Astrocyte (in vitro differentiated cells and primary cell): ENCODE results near the gene TIA1. TPM values are rescaled to one million over a fixed set of nuclear protein-coding genes. Genes with fewer than 3 reads are reported as not detected.

ENCODE experiments used
- DNase-seq: peaks from one replicate; pipeline ENCODE4 v3.0.0-alpha.2; 2010; ENCODE audit warnings: low read depth
- FAIRE-seq: peaks from 2 replicates; lab custom pipeline; 2011; peaks lifted over from hg19 to GRCh38; lab: Jason Lieb, UNC
- H2AFZ ChIP-seq: 2 replicates; pipeline ENCODE4 v1.6.0; 2012; ENCODE audit warnings: low read depth, low read length, inconsistent platforms
- H3K27ac ChIP-seq: 2 replicates; pipeline ENCODE4 v1.5.1; 2011; ENCODE audit warnings: low read depth, low read length, inconsistent platforms
- H3K27me3 ChIP-seq: 2 replicates; pipeline ENCODE4 v1.6.0; 2011; ENCODE audit warnings: low read length, inconsistent platforms; ENCODE audit not compliant: insufficient read depth
- H3K36me3 ChIP-seq: 2 replicates; pipeline ENCODE4 v1.5.1; 2011; ENCODE audit warnings: low read length, inconsistent platforms; ENCODE audit not compliant: insufficient read depth
- H3K4me1 ChIP-seq: 2 replicates; pipeline ENCODE4 v1.5.1; 2011; ENCODE audit warnings: low read length, inconsistent platforms; ENCODE audit not compliant: insufficient read depth
- H3K4me2 ChIP-seq: 2 replicates; pipeline ENCODE4 v1.6.0; 2012; ENCODE audit warnings: low read length, inconsistent platforms
- H3K4me3 ChIP-seq: 2 replicates; pipeline ENCODE4 v1.5.1; 2011; ENCODE audit warnings: low read depth, mild to moderate bottlenecking, low read length, inconsistent platforms; ENCODE audit not compliant: insufficient read depth
- H3K79me2 ChIP-seq: 2 replicates; pipeline ENCODE4 v1.6.0; 2012; ENCODE audit warnings: mild to moderate bottlenecking, low read length, inconsistent platforms; ENCODE audit not compliant: insufficient read depth
- H3K9ac ChIP-seq: 2 replicates; pipeline ENCODE4 v1.6.0; 2012; ENCODE audit warnings: mild to moderate bottlenecking, low read length, inconsistent platforms
- H3K9me3 ChIP-seq: 2 replicates; pipeline ENCODE4 v1.5.1; 2012; ENCODE audit warnings: low read depth, mild to moderate bottlenecking, low read length, inconsistent platforms; ENCODE audit not compliant: insufficient read depth
- H4K20me1 ChIP-seq: 2 replicates; pipeline ENCODE4 v1.6.0; 2012; ENCODE audit warnings: low read length, inconsistent platforms; ENCODE audit not compliant: insufficient read depth
- H3K27ac Mint-ChIP-seq: one replicate; pipeline ENCODE4 v1.8.0; 2021; ENCODE audit warnings: mild to moderate bottlenecking, mixed read lengths; ENCODE audit not compliant: unreplicated experiment
- H3K27me3 Mint-ChIP-seq: one replicate; pipeline ENCODE4 v1.8.0; 2021; ENCODE audit warnings: low read depth, mixed read lengths; ENCODE audit not compliant: unreplicated experiment
- H3K36me3 Mint-ChIP-seq: one replicate; pipeline ENCODE4 v1.8.0; 2021; ENCODE audit warnings: low read depth, mixed read lengths; ENCODE audit not compliant: unreplicated experiment
- H3K4me1 Mint-ChIP-seq: one replicate; pipeline ENCODE4 v1.8.0; 2021; ENCODE audit warnings: low read depth, mixed read lengths; ENCODE audit not compliant: unreplicated experiment
- H3K4me3 Mint-ChIP-seq: one replicate; pipeline ENCODE4 v1.8.0; 2021; ENCODE audit warnings: mild to moderate bottlenecking, moderate library complexity, mixed read lengths; ENCODE audit not compliant: unreplicated experiment
- H3K9me3 Mint-ChIP-seq: one replicate; pipeline ENCODE4 v1.8.0; 2021; ENCODE audit warnings: mild to moderate bottlenecking, mixed read lengths; ENCODE audit not compliant: unreplicated experiment
- CTCF ChIP-seq: IDR thresholded peaks from 2 replicates; pipeline ENCODE4 v1.5.1; 2011; ENCODE audit warnings: low read depth, mild to moderate bottlenecking, inconsistent platforms, low read length, moderate library complexity; ENCODE audit not compliant: insufficient read depth
- EZH2 ChIP-seq: IDR thresholded peaks from 2 replicates; pipeline ENCODE4 v1.6.1; 2012; ENCODE audit warnings: mild to moderate bottlenecking, low read length, inconsistent platforms; ENCODE audit not compliant: insufficient read depth
- total RNA-seq: library from RNA; stranded (reverse); gene quantifications from 2 replicates; pipeline ENCODE4 v1.2.1, GENCODE V29; 2021

The TIA1 gene
- total RNA-seq, 1 donor from 2014 or later, result 104 TPM

- DNase-seq (peak; percentile 72), FAIRE-seq (peak; percentile 90)
- no peak overlapping the region for H3K27ac Mint-ChIP-seq
- TF ChIP-seq CTCF (no peak), EZH2 (no peak)
- no peaks in the 10 kb centered on the region for H3K9me3 Mint-ChIP-seq
- no peak overlapping the region for H3K4me3 Mint-ChIP-seq
- H2AFZ ChIP-seq, result no peak overlapping the region
- no peaks in the 10 kb centered on the region for H3K9me3 ChIP-seq
- peaks cover 7% of the 10 kb centered on the region for H3K4me1 Mint-ChIP-seq
- no peaks in the 10 kb centered on the region for H3K27me3 Mint-ChIP-seq
- H3K4me2 ChIP-seq, result no peak overlapping the region
- peaks cover 59% of the 10 kb centered on the region for H3K36me3 ChIP-seq
- H3K9ac ChIP-seq, result no peak overlapping the region
- H3K27ac ChIP-seq, result no peak overlapping the region
- no peaks in the 10 kb centered on the region for H3K27me3 ChIP-seq
- no peak overlapping the region for H3K4me3 ChIP-seq
- peaks cover 21% of the 10 kb centered on the region for H4K20me1 ChIP-seq
- peaks cover 11% of the 10 kb centered on the region for H3K36me3 Mint-ChIP-seq
- peaks cover 10% of the 10 kb centered on the region for H3K79me2 ChIP-seq
- H3K4me1 ChIP-seq, result no peaks in the 10 kb centered on the region
Observed at GRCh38 chr2:70214953-70215549, 33.4 kb downstream of the TIA1 start.

GRCh38 chr2:70214365-70214764 is 34.1 kb downstream of the TIA1 start:
- H3K4me3 Mint-ChIP-seq, result no peak overlapping the region
- H3K9me3 ChIP-seq, result no peaks in the 10 kb centered on the region
- peaks cover 9% of the 10 kb centered on the region for H3K36me3 Mint-ChIP-seq
- H3K36me3 ChIP-seq, result peaks cover 54% of the 10 kb centered on the region
- no peak overlapping the region for H2AFZ ChIP-seq
- no peaks in the 10 kb centered on the region for H3K27me3 Mint-ChIP-seq
- no peak for FAIRE-seq
- no peaks in the 10 kb centered on the region for H3K27me3 ChIP-seq
- H3K4me1 Mint-ChIP-seq, result peaks cover 7% of the 10 kb centered on the region
- H3K4me1 ChIP-seq, result no peaks in the 10 kb centered on the region
- H4K20me1 ChIP-seq, result peaks cover 14% of the 10 kb centered on the region
- DNase-seq, result no peak
- TF ChIP-seq CTCF, result no peak
- TF ChIP-seq EZH2, result no peak
- H3K9me3 Mint-ChIP-seq, result no peaks in the 10 kb centered on the region
- H3K27ac ChIP-seq, result no peak overlapping the region
- H3K9ac ChIP-seq, result no peak overlapping the region
- no peak overlapping the region for H3K27ac Mint-ChIP-seq
- peaks cover 10% of the 10 kb centered on the region for H3K79me2 ChIP-seq
- no peak overlapping the region for H3K4me2 ChIP-seq
- H3K4me3 ChIP-seq, result no peak overlapping the region

- H3K4me3 Mint-ChIP-seq, result no peak overlapping the region
- peaks cover 42% of the 10 kb centered on the region for H3K36me3 ChIP-seq
- peak overlapping the region; percentile 14 for H3K27ac Mint-ChIP-seq
Observed at GRCh38 chr2:70212298-70212932, 36.0 kb downstream of the TIA1 start.

More at GRCh38 chr2:70212298-70212932, 36.0 kb downstream of the TIA1 start:
- Histone ChIP-seq H3K27ac (no peak overlapping the region), H4K20me1 (no peaks in the 10 kb centered on the region), H3K4me2 (no peak overlapping the region), H3K9ac (no peak overlapping the region), H3K9me3 (no peaks in the 10 kb centered on the region), H3K4me1 (no peaks in the 10 kb centered on the region), H3K79me2 (no peaks in the 10 kb centered on the region), H3K27me3 (no peaks in the 10 kb centered on the region), H3K4me3 (no peak overlapping the region), H2AFZ (no peak overlapping the region)
- Mint-ChIP-seq H3K4me1 (no peaks in the 10 kb centered on the region), H3K9me3 (no peaks in the 10 kb centered on the region), H3K27me3 (no peaks in the 10 kb centered on the region), H3K36me3 (peaks cover 10% of the 10 kb centered on the region)
- no peak for DNase-seq
- TF ChIP-seq EZH2, result no peak
- no peak for TF ChIP-seq CTCF
- FAIRE-seq, result no peak
